Astrocyte (in vitro differentiated cells and primary cell): Measurements from ENCODE around the gene VWF. TPM values are rescaled to one million over a fixed set of nuclear protein-coding genes. Genes with fewer than 3 reads are reported as not detected.

Experiments used
- DNase-seq: peaks from one replicate; pipeline ENCODE4 v3.0.0-alpha.2; 2010; ENCODE audit warnings: low read depth
- FAIRE-seq: peaks from 2 replicates; lab custom pipeline; 2011; peaks lifted over from hg19 to GRCh38; lab: Jason Lieb, UNC
- H2AFZ ChIP-seq: 2 replicates; pipeline ENCODE4 v1.6.0; 2012; ENCODE audit warnings: low read depth, low read length, inconsistent platforms
- H3K27ac ChIP-seq: 2 replicates; pipeline ENCODE4 v1.5.1; 2011; ENCODE audit warnings: low read depth, low read length, inconsistent platforms
- H3K27me3 ChIP-seq: 2 replicates; pipeline ENCODE4 v1.6.0; 2011; ENCODE audit warnings: low read length, inconsistent platforms; ENCODE audit not compliant: insufficient read depth
- H3K36me3 ChIP-seq: 2 replicates; pipeline ENCODE4 v1.5.1; 2011; ENCODE audit warnings: low read length, inconsistent platforms; ENCODE audit not compliant: insufficient read depth
- H3K4me1 ChIP-seq: 2 replicates; pipeline ENCODE4 v1.5.1; 2011; ENCODE audit warnings: low read length, inconsistent platforms; ENCODE audit not compliant: insufficient read depth
- H3K4me2 ChIP-seq: 2 replicates; pipeline ENCODE4 v1.6.0; 2012; ENCODE audit warnings: low read length, inconsistent platforms
- H3K4me3 ChIP-seq: 2 replicates; pipeline ENCODE4 v1.5.1; 2011; ENCODE audit warnings: low read depth, mild to moderate bottlenecking, low read length, inconsistent platforms; ENCODE audit not compliant: insufficient read depth
- H3K79me2 ChIP-seq: 2 replicates; pipeline ENCODE4 v1.6.0; 2012; ENCODE audit warnings: mild to moderate bottlenecking, low read length, inconsistent platforms; ENCODE audit not compliant: insufficient read depth
- H3K9ac ChIP-seq: 2 replicates; pipeline ENCODE4 v1.6.0; 2012; ENCODE audit warnings: mild to moderate bottlenecking, low read length, inconsistent platforms
- H3K9me3 ChIP-seq: 2 replicates; pipeline ENCODE4 v1.5.1; 2012; ENCODE audit warnings: low read depth, mild to moderate bottlenecking, low read length, inconsistent platforms; ENCODE audit not compliant: insufficient read depth
- H4K20me1 ChIP-seq: 2 replicates; pipeline ENCODE4 v1.6.0; 2012; ENCODE audit warnings: low read length, inconsistent platforms; ENCODE audit not compliant: insufficient read depth
- H3K27ac Mint-ChIP-seq: one replicate; pipeline ENCODE4 v1.8.0; 2021; ENCODE audit warnings: mild to moderate bottlenecking, mixed read lengths; ENCODE audit not compliant: unreplicated experiment
- H3K27me3 Mint-ChIP-seq: one replicate; pipeline ENCODE4 v1.8.0; 2021; ENCODE audit warnings: low read depth, mixed read lengths; ENCODE audit not compliant: unreplicated experiment
- H3K36me3 Mint-ChIP-seq: one replicate; pipeline ENCODE4 v1.8.0; 2021; ENCODE audit warnings: low read depth, mixed read lengths; ENCODE audit not compliant: unreplicated experiment
- H3K4me1 Mint-ChIP-seq: one replicate; pipeline ENCODE4 v1.8.0; 2021; ENCODE audit warnings: low read depth, mixed read lengths; ENCODE audit not compliant: unreplicated experiment
- H3K4me3 Mint-ChIP-seq: one replicate; pipeline ENCODE4 v1.8.0; 2021; ENCODE audit warnings: mild to moderate bottlenecking, moderate library complexity, mixed read lengths; ENCODE audit not compliant: unreplicated experiment
- H3K9me3 Mint-ChIP-seq: one replicate; pipeline ENCODE4 v1.8.0; 2021; ENCODE audit warnings: mild to moderate bottlenecking, mixed read lengths; ENCODE audit not compliant: unreplicated experiment
- EZH2 ChIP-seq: IDR thresholded peaks from 2 replicates; pipeline ENCODE4 v1.6.1; 2012; ENCODE audit warnings: mild to moderate bottlenecking, low read length, inconsistent platforms; ENCODE audit not compliant: insufficient read depth
- total RNA-seq: library from RNA; stranded (reverse); gene quantifications from 2 replicates; pipeline ENCODE4 v1.2.1, GENCODE V29; 2021
- TF ChIP-seq, protein P1 (sequence below): IDR thresholded peaks from 2 replicates; pipeline ENCODE4 v1.5.1; 2011; ENCODE audit warnings: low read depth, mild to moderate bottlenecking, inconsistent platforms, low read length, moderate library complexity; ENCODE audit not compliant: insufficient read depth

VWF gene
- total RNA-seq, 1 donor from 2014 or later, result 0.23 TPM

DNA sequence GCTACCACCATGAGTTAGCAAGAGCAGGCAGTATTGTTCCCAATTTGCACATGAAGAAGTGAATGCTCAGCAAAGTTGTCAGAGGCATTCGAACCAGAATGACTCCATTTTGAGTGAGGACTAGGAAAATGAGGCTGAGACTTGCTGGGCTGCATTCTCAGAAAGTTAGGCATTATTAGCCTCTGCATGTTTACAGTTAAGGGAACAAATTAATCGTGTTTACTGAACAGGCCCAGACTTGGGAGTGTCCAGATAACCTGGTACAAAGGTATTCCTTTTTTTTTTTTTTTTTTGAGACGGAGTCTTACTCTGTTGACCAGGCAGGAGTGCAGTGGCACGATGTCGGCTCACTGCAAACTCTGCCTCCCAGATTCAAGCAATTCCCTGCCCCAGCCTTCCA is 22.5 kb upstream of the VWF start:
- Mint-ChIP-seq H3K36me3 (no peaks in the 10 kb centered on the region), H3K27me3 (peaks cover 1% of the 10 kb centered on the region), H3K9me3 (peaks cover 1% of the 10 kb centered on the region), H3K4me3 (no peak overlapping the region), H3K27ac (no peak overlapping the region), H3K4me1 (no peaks in the 10 kb centered on the region)
- FAIRE-seq (no peak), DNase-seq (no peak)
- H3K27me3 ChIP-seq, result no peaks in the 10 kb centered on the region
- H3K36me3 ChIP-seq, result no peaks in the 10 kb centered on the region
- no peak overlapping the region for H2AFZ ChIP-seq
- H3K4me2 ChIP-seq, result no peak overlapping the region
- no peaks in the 10 kb centered on the region for H4K20me1 ChIP-seq
- no peaks in the 10 kb centered on the region for H3K9me3 ChIP-seq
- no peaks in the 10 kb centered on the region for H3K4me1 ChIP-seq
- TF ChIP-seq, protein P1, sequence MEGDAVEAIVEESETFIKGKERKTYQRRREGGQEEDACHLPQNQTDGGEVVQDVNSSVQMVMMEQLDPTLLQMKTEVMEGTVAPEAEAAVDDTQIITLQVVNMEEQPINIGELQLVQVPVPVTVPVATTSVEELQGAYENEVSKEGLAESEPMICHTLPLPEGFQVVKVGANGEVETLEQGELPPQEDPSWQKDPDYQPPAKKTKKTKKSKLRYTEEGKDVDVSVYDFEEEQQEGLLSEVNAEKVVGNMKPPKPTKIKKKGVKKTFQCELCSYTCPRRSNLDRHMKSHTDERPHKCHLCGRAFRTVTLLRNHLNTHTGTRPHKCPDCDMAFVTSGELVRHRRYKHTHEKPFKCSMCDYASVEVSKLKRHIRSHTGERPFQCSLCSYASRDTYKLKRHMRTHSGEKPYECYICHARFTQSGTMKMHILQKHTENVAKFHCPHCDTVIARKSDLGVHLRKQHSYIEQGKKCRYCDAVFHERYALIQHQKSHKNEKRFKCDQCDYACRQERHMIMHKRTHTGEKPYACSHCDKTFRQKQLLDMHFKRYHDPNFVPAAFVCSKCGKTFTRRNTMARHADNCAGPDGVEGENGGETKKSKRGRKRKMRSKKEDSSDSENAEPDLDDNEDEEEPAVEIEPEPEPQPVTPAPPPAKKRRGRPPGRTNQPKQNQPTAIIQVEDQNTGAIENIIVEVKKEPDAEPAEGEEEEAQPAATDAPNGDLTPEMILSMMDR, result no peak
- TF ChIP-seq EZH2, result no peak
- H3K79me2 ChIP-seq, result no peaks in the 10 kb centered on the region
- no peak overlapping the region for H3K4me3 ChIP-seq
- no peak overlapping the region for H3K9ac ChIP-seq
- no peak overlapping the region for H3K27ac ChIP-seq

DNA sequence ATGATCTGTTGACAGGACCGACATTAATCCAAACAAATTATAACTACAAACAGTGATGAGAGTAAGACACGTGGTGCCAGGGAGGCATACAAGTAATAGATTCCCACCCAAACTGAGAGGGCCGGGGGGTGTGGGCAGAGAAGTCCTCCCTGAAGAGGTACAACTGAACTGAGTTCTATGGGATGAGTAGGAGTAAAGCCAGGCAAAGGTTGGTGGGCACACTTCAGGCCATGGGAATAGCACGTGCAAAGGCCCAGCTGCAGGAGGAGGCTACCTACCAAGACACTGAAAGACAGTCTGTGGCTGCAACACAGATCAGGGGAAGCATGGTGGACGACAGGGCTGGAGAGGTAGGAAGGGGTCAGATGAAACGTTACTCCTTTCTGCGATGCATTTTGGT is 22.0 kb upstream of the VWF start:
- H3K4me1 ChIP-seq, result no peaks in the 10 kb centered on the region
- H3K27me3 ChIP-seq, result no peaks in the 10 kb centered on the region
- H3K4me3 ChIP-seq, result no peak overlapping the region
- no peaks in the 10 kb centered on the region for H3K36me3 ChIP-seq
- TF ChIP-seq EZH2, result no peak
- TF ChIP-seq, protein P1, result no peak
- no peaks in the 10 kb centered on the region for H4K20me1 ChIP-seq
- no peak overlapping the region for H3K4me2 ChIP-seq
- no peak overlapping the region for H2AFZ ChIP-seq
- Mint-ChIP-seq H3K4me3 (no peak overlapping the region), H3K36me3 (no peaks in the 10 kb centered on the region), H3K27me3 (peaks cover 1% of the 10 kb centered on the region), H3K27ac (no peak overlapping the region), H3K4me1 (no peaks in the 10 kb centered on the region), H3K9me3 (peaks cover 1% of the 10 kb centered on the region)
- no peaks in the 10 kb centered on the region for H3K79me2 ChIP-seq
- no peak overlapping the region for H3K27ac ChIP-seq
- H3K9me3 ChIP-seq, result no peaks in the 10 kb centered on the region
- DNase-seq (no peak), FAIRE-seq (no peak)
- H3K9ac ChIP-seq, result no peak overlapping the region

DNA sequence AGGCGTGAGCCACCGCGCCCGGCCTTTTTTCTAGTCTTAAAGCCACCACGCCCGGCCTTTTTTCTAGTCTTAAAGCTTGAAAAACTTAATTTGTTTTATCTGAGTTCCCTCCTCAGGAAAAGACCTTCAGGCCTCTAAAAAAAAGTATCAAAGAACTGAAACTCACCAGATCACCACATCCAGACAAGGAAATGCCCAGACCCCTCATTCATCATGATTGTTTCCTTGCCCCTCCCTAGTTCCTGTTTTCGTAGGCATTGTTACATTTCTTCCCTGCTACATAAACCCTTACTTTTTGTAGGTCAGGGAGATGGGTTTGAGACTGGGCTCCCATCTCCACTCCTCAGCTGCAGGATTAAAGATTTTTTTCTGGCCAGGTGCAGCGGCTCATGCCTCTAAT is 21.1 kb upstream of the VWF start:
- H3K27me3 ChIP-seq, result no peaks in the 10 kb centered on the region
- no peak overlapping the region for H3K27ac Mint-ChIP-seq
- H3K4me3 ChIP-seq, result no peak overlapping the region
- no peak overlapping the region for H2AFZ ChIP-seq
- no peak for FAIRE-seq
- no peaks in the 10 kb centered on the region for H3K36me3 ChIP-seq
- no peak overlapping the region for H3K4me3 Mint-ChIP-seq
- no peak overlapping the region for H3K4me2 ChIP-seq
- no peaks in the 10 kb centered on the region for H3K36me3 Mint-ChIP-seq
- H3K4me1 ChIP-seq, result no peaks in the 10 kb centered on the region
- peaks cover 7% of the 10 kb centered on the region for H3K4me1 Mint-ChIP-seq
- no peak for DNase-seq
- H3K9me3 ChIP-seq, result no peaks in the 10 kb centered on the region
- H3K9ac ChIP-seq, result no peak overlapping the region
- H4K20me1 ChIP-seq, result no peaks in the 10 kb centered on the region
- no peak overlapping the region for H3K27ac ChIP-seq
- no peaks in the 10 kb centered on the region for H3K79me2 ChIP-seq
- TF ChIP-seq EZH2, result no peak
- TF ChIP-seq, protein P1, result no peak
- peaks cover 1% of the 10 kb centered on the region for H3K9me3 Mint-ChIP-seq
- peaks cover 1% of the 10 kb centered on the region for H3K27me3 Mint-ChIP-seq
